ENCODE results near the gene SERTM2.
"Not testable (repeated sequence)": the region's sequence is repeated elsewhere in the genome, so short reads cannot be mapped to it uniquely, and the experiment has no call there.

The SERTM2 gene

GRCh38 chrX:111511477-111511876 is at the start of gene SERTM2:
TSS of gene SERTM2 (plus strand) at chrX:111511645. CDS start at chrX:111518858, 7,213 bp downstream.
- DNase-seq (ENCODE audit: low read depth) = no peak

GRCh38 chrX:111465669-111466068 is 45.8 kb upstream of the SERTM2 start:
- DNase-seq (ENCODE audit: low read depth) = no peak

GRCh38 chrX:111467896-111468295 is 43.5 kb upstream of the SERTM2 start:
- no peak for DNase-seq (ENCODE audit: low read depth)

- DNase-seq (ENCODE audit: low read depth) = no peak
Observed at GRCh38 chrX:111470681-111471403, 40.6 kb upstream of the SERTM2 start.

- DNase-seq (ENCODE audit: low read depth) = no peak
Observed at GRCh38 chrX:111481896-111482295, 29.5 kb upstream of the SERTM2 start.

GRCh38 chrX:111483135-111483534 is 28.3 kb upstream of the SERTM2 start:
- DNase-seq (ENCODE audit: low read depth) = no peak

GRCh38 chrX:111483881-111484280 is 27.6 kb upstream of the SERTM2 start:
- DNase-seq (ENCODE audit: low read depth) = no peak

GRCh38 chrX:111490688-111491087 is 20.8 kb upstream of the SERTM2 start:
- DNase-seq (ENCODE audit: low read depth) = no peak

GRCh38 chrX:111492085-111492484 is 19.4 kb upstream of the SERTM2 start:
- no peak for DNase-seq (ENCODE audit: low read depth)

GRCh38 chrX:111498538-111499103 is 12.8 kb upstream of the SERTM2 start:
- no peak for DNase-seq (ENCODE audit: low read depth)

- no peak for DNase-seq (ENCODE audit: low read depth)
Observed at GRCh38 chrX:111503485-111503993, 7.9 kb upstream of the SERTM2 start.

GRCh38 chrX:111504941-111505340 is 6.5 kb upstream of the SERTM2 start:
- no peak for DNase-seq (ENCODE audit: low read depth)

- no peak for DNase-seq (ENCODE audit: low read depth)
Observed at GRCh38 chrX:111505783-111506182, 5.7 kb upstream of the SERTM2 start.

- no peak for DNase-seq (ENCODE audit: low read depth)
Observed at GRCh38 chrX:111506826-111507225, 4.6 kb upstream of the SERTM2 start.

GRCh38 chrX:111507933-111508332 is 3.5 kb upstream of the SERTM2 start:
- DNase-seq (ENCODE audit: low read depth) = no peak

GRCh38 chrX:111515298-111515697 is 3.9 kb downstream of the SERTM2 start:
- DNase-seq (ENCODE audit: low read depth) = no peak

- no peak for DNase-seq (ENCODE audit: low read depth)
Observed at GRCh38 chrX:111518667-111519066, 7.2 kb downstream of the SERTM2 start.

GRCh38 chrX:111519215-111519614 is 7.8 kb downstream of the SERTM2 start:
- DNase-seq (ENCODE audit: low read depth) = no peak

GRCh38 chrX:111520506-111520905 is 9.1 kb downstream of the SERTM2 start:
- no peak for DNase-seq (ENCODE audit: low read depth)

- no peak for DNase-seq (ENCODE audit: low read depth)
Observed at GRCh38 chrX:111521169-111521568, 9.7 kb downstream of the SERTM2 start.

- no peak for DNase-seq (ENCODE audit: low read depth)
Observed at GRCh38 chrX:111543212-111543741, 31.8 kb downstream of the SERTM2 start.

GRCh38 chrX:111549235-111549634 is 37.8 kb downstream of the SERTM2 start:
- DNase-seq (ENCODE audit: low read depth) = not testable (repeated sequence)

GRCh38 chrX:111555406-111555958 is 44.0 kb downstream of the SERTM2 start:
- DNase-seq (ENCODE audit: low read depth) = no peak
